ENCODE data around the gene TTC34.

TTC34 gene

DNA sequence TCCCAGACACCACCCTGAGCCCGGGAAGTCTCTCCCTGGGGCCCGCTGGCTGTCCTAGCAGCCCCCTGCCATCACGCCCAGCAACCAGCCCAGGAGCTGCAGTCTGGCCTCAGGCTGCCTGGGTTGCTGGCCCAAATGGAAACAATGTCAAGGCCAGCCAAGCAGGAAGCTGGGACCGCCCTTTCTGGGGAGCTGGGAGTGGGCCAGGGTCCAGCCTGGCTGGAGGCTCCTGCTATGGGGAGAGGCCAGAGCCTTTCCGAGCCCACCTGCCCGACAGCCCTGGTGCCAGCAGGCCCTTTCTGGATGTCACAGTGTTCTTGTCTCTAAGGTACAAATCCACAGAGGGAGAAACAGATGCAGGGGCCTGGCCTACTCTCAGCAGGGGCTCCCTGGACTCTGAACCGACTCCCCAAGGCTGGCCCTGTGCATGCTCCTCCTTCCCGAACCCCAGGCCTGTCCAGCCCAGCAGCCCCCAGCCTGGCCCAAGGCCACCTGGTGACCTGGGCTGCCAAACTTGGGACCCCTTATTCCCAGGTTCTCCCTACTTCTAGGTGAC, 167.5 kb downstream of the TTC34 start:
- Histone ChIP-seq H4K20me1 (ENCODE audit: insufficient read depth, low read length, poor library complexity, severe bottlenecking) (no peaks in the 10 kb centered on the region), H3K9ac (ENCODE audit: low read depth, low read length, poor library complexity, severe bottlenecking) (no peak overlapping the region), H3K9me2 (replicated peaks; ENCODE audit: low read depth, low read length) (no peaks in the 10 kb centered on the region), H3K4me3 (ENCODE audit: low read length, poor library complexity, severe bottlenecking) (no peak overlapping the region), H3K27me3 (ENCODE audit: insufficient read depth, low read length, poor library complexity, severe bottlenecking) (no peaks in the 10 kb centered on the region), H3K4me2 (ENCODE audit: low read depth, low read length, poor library complexity, severe bottlenecking) (no peak overlapping the region), H3K9me3 (ENCODE audit: insufficient read depth, low read depth, low read length) (peaks cover 26% of the 10 kb centered on the region), H3F3A (ENCODE audit: low read depth) (no peaks in the 10 kb centered on the region), H3K36me3 (ENCODE audit: insufficient read depth, low read length) (no peaks in the 10 kb centered on the region), H3K4me1 (ENCODE audit: insufficient read depth, low read length, poor library complexity, severe bottlenecking) (no peaks in the 10 kb centered on the region), H3K79me2 (ENCODE audit: insufficient read depth, low read length) (no peaks in the 10 kb centered on the region), H2AFZ (ENCODE audit: low read length) (no peak overlapping the region)
- no peak for TF ChIP-seq EZH2phosphoT487 (IDR thresholded peaks at IDR 0.05; ENCODE audit: borderline replicate concordance)
- TF ChIP-seq, protein P1, sequence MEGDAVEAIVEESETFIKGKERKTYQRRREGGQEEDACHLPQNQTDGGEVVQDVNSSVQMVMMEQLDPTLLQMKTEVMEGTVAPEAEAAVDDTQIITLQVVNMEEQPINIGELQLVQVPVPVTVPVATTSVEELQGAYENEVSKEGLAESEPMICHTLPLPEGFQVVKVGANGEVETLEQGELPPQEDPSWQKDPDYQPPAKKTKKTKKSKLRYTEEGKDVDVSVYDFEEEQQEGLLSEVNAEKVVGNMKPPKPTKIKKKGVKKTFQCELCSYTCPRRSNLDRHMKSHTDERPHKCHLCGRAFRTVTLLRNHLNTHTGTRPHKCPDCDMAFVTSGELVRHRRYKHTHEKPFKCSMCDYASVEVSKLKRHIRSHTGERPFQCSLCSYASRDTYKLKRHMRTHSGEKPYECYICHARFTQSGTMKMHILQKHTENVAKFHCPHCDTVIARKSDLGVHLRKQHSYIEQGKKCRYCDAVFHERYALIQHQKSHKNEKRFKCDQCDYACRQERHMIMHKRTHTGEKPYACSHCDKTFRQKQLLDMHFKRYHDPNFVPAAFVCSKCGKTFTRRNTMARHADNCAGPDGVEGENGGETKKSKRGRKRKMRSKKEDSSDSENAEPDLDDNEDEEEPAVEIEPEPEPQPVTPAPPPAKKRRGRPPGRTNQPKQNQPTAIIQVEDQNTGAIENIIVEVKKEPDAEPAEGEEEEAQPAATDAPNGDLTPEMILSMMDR (conservative IDR thresholded peaks at IDR 0.05; ENCODE audit: low read length), result no peak

GRCh38 chr1:2633366-2633935, 168.0 kb downstream of the TTC34 start:
- Histone ChIP-seq H3K36me3 (ENCODE audit: insufficient read depth, low read length) (no peaks in the 10 kb centered on the region), H3K4me3 (ENCODE audit: low read length, poor library complexity, severe bottlenecking) (no peak overlapping the region), H3K4me1 (ENCODE audit: insufficient read depth, low read length, poor library complexity, severe bottlenecking) (no peaks in the 10 kb centered on the region), H3F3A (ENCODE audit: low read depth) (no peaks in the 10 kb centered on the region), H3K4me2 (ENCODE audit: low read depth, low read length, poor library complexity, severe bottlenecking) (no peak overlapping the region), H3K79me2 (ENCODE audit: insufficient read depth, low read length) (no peaks in the 10 kb centered on the region), H4K20me1 (ENCODE audit: insufficient read depth, low read length, poor library complexity, severe bottlenecking) (no peaks in the 10 kb centered on the region), H3K9ac (ENCODE audit: low read depth, low read length, poor library complexity, severe bottlenecking) (no peak overlapping the region), H3K9me2 (replicated peaks; ENCODE audit: low read depth, low read length) (no peaks in the 10 kb centered on the region), H2AFZ (ENCODE audit: low read length) (no peak overlapping the region), H3K9me3 (ENCODE audit: insufficient read depth, low read depth, low read length) (peaks cover 26% of the 10 kb centered on the region), H3K27me3 (ENCODE audit: insufficient read depth, low read length, poor library complexity, severe bottlenecking) (no peaks in the 10 kb centered on the region)
- no peak for TF ChIP-seq EZH2phosphoT487 (IDR thresholded peaks at IDR 0.05; ENCODE audit: borderline replicate concordance)
- TF ChIP-seq, protein P1 (conservative IDR thresholded peaks at IDR 0.05; ENCODE audit: low read length), result no peak

GRCh38 chr1:2632561-2633361, 168.7 kb downstream of the TTC34 start, which contains the start of gene MMEL1:
Gene MMEL1 (minus strand): TSS chr1:2633016. CDS start chr1:2629484, 3,532 bp downstream.
- no peak within 1 kb of the TSS for H3K4me3 ChIP-seq (ENCODE audit: low read length, poor library complexity, severe bottlenecking)
- H3K27me3 ChIP-seq (ENCODE audit: insufficient read depth, low read length, poor library complexity, severe bottlenecking), result no peaks in the 10 kb centered on the region
- no peaks in the 10 kb centered on the region for H3F3A ChIP-seq (ENCODE audit: low read depth)
- peaks cover 26% of the 10 kb centered on the region for H3K9me3 ChIP-seq (ENCODE audit: insufficient read depth, low read depth, low read length)
- no peak for TF ChIP-seq EZH2phosphoT487 (IDR thresholded peaks at IDR 0.05; ENCODE audit: borderline replicate concordance)
- TF ChIP-seq, protein P1 (conservative IDR thresholded peaks at IDR 0.05; ENCODE audit: low read length), result no peak
- no peak within 1 kb of the TSS for H3K4me2 ChIP-seq (ENCODE audit: low read depth, low read length, poor library complexity, severe bottlenecking)
- H2AFZ ChIP-seq (ENCODE audit: low read length), result no peak within 1 kb of the TSS
- H3K36me3 ChIP-seq (ENCODE audit: insufficient read depth, low read length), result no peaks in the 10 kb centered on the region
- no peaks in the 10 kb centered on the region for H4K20me1 ChIP-seq (ENCODE audit: insufficient read depth, low read length, poor library complexity, severe bottlenecking)
- no peaks in the 10 kb centered on the region for H3K4me1 ChIP-seq (ENCODE audit: insufficient read depth, low read length, poor library complexity, severe bottlenecking)
- H3K79me2 ChIP-seq (ENCODE audit: insufficient read depth, low read length), result no peaks in the 10 kb centered on the region
- no peak within 1 kb of the TSS for H3K9ac ChIP-seq (ENCODE audit: low read depth, low read length, poor library complexity, severe bottlenecking)
- H3K9me2 ChIP-seq (replicated peaks; ENCODE audit: low read depth, low read length), result no peaks in the 10 kb centered on the region

All from Loucy (cell line).